Smooth muscle cell (in vitro differentiated cells): ENCODE results near the gene FBF1. TPM values are rescaled to one million over a fixed set of nuclear protein-coding genes. Genes with fewer than 3 reads are reported as not detected.

ENCODE experiments used
- DNase-seq: peaks from one replicate; lab custom pipeline; 2025; ENCODE audit not compliant: unreplicated experiment; lab: John Stamatoyannopoulos, UW
- H2AFZ ChIP-seq: fragments of 200-600 bp; sonication (generic); 2 replicates; pipeline ENCODE4 v1.6.0; 2016; ENCODE audit warnings: antibody characterized with exemption, low read depth, mild to moderate bottlenecking
- H3F3A ChIP-seq: fragments of 200-600 bp; sonication (generic); 2 replicates; pipeline ENCODE4 v1.6.0; 2017; ENCODE audit warnings: antibody characterized with exemption, low read depth
- H3K27ac ChIP-seq: fragments of 200-600 bp; sonication (generic); 2 replicates; pipeline ENCODE4 v1.5.1; 2016; ENCODE audit warnings: low read depth, mild to moderate bottlenecking
- H3K27me3 ChIP-seq: fragments of 200-600 bp; sonication (generic); 2 replicates; pipeline ENCODE4 v1.6.1; 2016; ENCODE audit warnings: low read depth, mild to moderate bottlenecking
- H3K36me3 ChIP-seq: fragments of 200-600 bp; sonication (generic); 2 replicates; pipeline ENCODE4 v1.5.1; 2016; ENCODE audit warnings: low read depth
- H3K4me1 ChIP-seq: fragments of 200-600 bp; sonication (generic); 2 replicates; pipeline ENCODE4 v1.5.1; 2016; ENCODE audit warnings: low read depth
- H3K4me2 ChIP-seq: fragments of 200-600 bp; sonication (generic); 2 replicates; pipeline ENCODE4 v1.6.0; 2016; ENCODE audit warnings: mild to moderate bottlenecking
- H3K4me3 ChIP-seq: fragments of 200-600 bp; sonication (generic); 2 replicates; pipeline ENCODE4 v1.5.1; 2016; ENCODE audit warnings: mild to moderate bottlenecking
- H3K79me2 ChIP-seq: fragments of 200-600 bp; sonication (generic); 2 replicates; pipeline ENCODE4 v1.6.0; 2016; ENCODE audit warnings: low read depth, mild to moderate bottlenecking
- H3K9ac ChIP-seq: fragments of 200-600 bp; sonication (generic); 2 replicates; pipeline ENCODE4 v1.6.0; 2016; ENCODE audit warnings: low read depth
- H3K9me3 ChIP-seq: fragments of 200-600 bp; sonication (generic); replicated peaks from 2 replicates; pipeline ENCODE4 v1.5.1; 2016; ENCODE audit warnings: low read depth
- H4K20me1 ChIP-seq: fragments of 200-600 bp; sonication (generic); 2 replicates; pipeline ENCODE4 v1.6.0; 2016; ENCODE audit warnings: low read depth
- CTCF ChIP-seq: fragments of 200-600 bp; sonication (generic); IDR thresholded peaks from 2 replicates; pipeline ENCODE4 v1.5.1; 2017; ENCODE audit warnings: borderline replicate concordance, mild to moderate bottlenecking, antibody characterized with exemption; ENCODE audit not compliant: insufficient read depth, poor library complexity, severe bottlenecking
- WGBS: methylation state at CpG from one replicate; pipeline ENCODE4 v1.1.7; 2016; ENCODE audit warnings: low lambda C conversion rate; 5-methylcytosine and 5-hydroxymethylcytosine counted together
- polyA plus RNA-seq: library from polyadenylated mRNA; unstranded; fragments of >200 nt; fragmentation: Nextera tagmentation; extraction: Ambion mirVana; gene quantifications from 2 replicates; pipeline ENCODE4 v1.2.1, GENCODE V29; 2016
- total RNA-seq: library from RNA; depleted of rRNA; stranded (reverse); fragments of >200 nt; gene quantifications from 2 replicates; pipeline ENCODE4 v1.2.3, GENCODE V29; 2014

Gene FBF1
- total and polyA plus RNA-seq, 2 experiments from 2014 or later: 4.6 to 8.4 TPM

GRCh38 chr17:75896415-75897159 lies 44.3 kb downstream of the FBF1 start, which contains the start of gene TRIM65:
Gene TRIM65, minus strand, starts transcription at chr17:75896951. Its CDS starts 14 bp downstream, at chr17:75896937.
- whole genome bisulfite sequencing: 1% methylated on average over 35 of the region's 102 CpGs
- Histone ChIP-seq H3K9ac (peak within 1 kb of the TSS; percentile 64), H3K9me3 (no peaks in the 10 kb centered on the region), H3F3A (peaks cover 12% of the 10 kb centered on the region), H3K4me1 (peaks cover 13% of the 10 kb centered on the region), H3K4me3 (peak within 1 kb of the TSS; percentile 77), H3K36me3 (no peaks in the 10 kb centered on the region), H2AFZ (peak within 1 kb of the TSS; percentile 82), H3K27me3 (no peaks in the 10 kb centered on the region), H4K20me1 (peaks cover 5% of the 10 kb centered on the region), H3K79me2 (peaks cover 9% of the 10 kb centered on the region), H3K4me2 (peak within 1 kb of the TSS; percentile 80), H3K27ac (peak within 1 kb of the TSS; percentile 57)
- peak; percentile 21 for TF ChIP-seq CTCF
- DNase-seq: peak; percentile 62

- H3K36me3 ChIP-seq: no peaks in the 10 kb centered on the region
- TF ChIP-seq CTCF: peak; percentile 41
- DNase-seq: no peak
- 18% methylated on average over 28 of the region's 28 CpGs for WGBS
- peaks cover 12% of the 10 kb centered on the region for H3F3A ChIP-seq
- peak overlapping the region; percentile 64 for H3K9ac ChIP-seq
- H3K9me3 ChIP-seq: no peaks in the 10 kb centered on the region
- peaks cover 5% of the 10 kb centered on the region for H4K20me1 ChIP-seq
- H3K4me2 ChIP-seq: peak overlapping the region; percentile 80
- peak overlapping the region; percentile 57 for H3K27ac ChIP-seq
- no peaks in the 10 kb centered on the region for H3K27me3 ChIP-seq
- peaks cover 9% of the 10 kb centered on the region for H3K79me2 ChIP-seq
- peaks cover 13% of the 10 kb centered on the region for H3K4me1 ChIP-seq
- H2AFZ ChIP-seq: no peak overlapping the region
- H3K4me3 ChIP-seq: peak overlapping the region; percentile 77
These were observed 45.3 kb downstream of the FBF1 start for GRCh38 chr17:75895370-75896155.

GRCh38 chr17:75894049-75894733 lies 46.7 kb downstream of the FBF1 start:
- Histone ChIP-seq H3F3A (peaks cover 12% of the 10 kb centered on the region), H3K27me3 (no peaks in the 10 kb centered on the region), H3K36me3 (no peaks in the 10 kb centered on the region), H3K9ac (no peak overlapping the region), H2AFZ (no peak overlapping the region), H3K9me3 (no peaks in the 10 kb centered on the region), H4K20me1 (peaks cover 5% of the 10 kb centered on the region), H3K4me3 (no peak overlapping the region), H3K27ac (no peak overlapping the region), H3K4me1 (peaks cover 13% of the 10 kb centered on the region), H3K79me2 (peaks cover 9% of the 10 kb centered on the region), H3K4me2 (no peak overlapping the region)
- no peak for TF ChIP-seq CTCF
- DNase-seq: no peak
- 85% methylated on average over 22 of the region's 22 CpGs for WGBS
